ENCODE measurements around the gene MLLT10. TPM values are rescaled to one million over a fixed set of nuclear protein-coding genes. Genes with fewer than 3 reads are reported as not detected.

MLLT10 gene
- total and polyA plus RNA-seq, 12 donors, result 8.5 to 41.1 (median 24.6) TPM

DNA sequence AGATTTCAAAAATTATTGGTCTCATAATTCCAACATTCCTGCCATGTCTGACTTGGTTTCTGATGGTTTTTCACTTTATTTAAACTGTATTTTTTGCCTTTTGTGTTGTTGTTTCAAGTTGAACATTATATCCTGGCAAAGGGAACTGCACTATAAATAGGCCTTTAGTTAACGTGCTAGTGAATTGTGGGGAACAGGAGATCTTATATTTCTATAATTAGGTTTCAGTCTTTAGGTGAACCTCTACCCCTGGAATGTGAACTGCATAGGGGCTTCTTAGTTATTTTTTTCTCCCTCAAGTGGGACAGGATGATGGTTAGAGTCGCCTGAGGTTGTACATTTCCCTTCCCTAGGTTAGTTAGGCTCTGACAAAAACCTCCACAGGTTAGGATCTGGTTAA, 128.6 kb downstream of the MLLT10 start:
- TF ChIP-seq CTCF (IDR thresholded peaks at IDR 0.05), result no peak
- H3K27ac ChIP-seq, result peak overlapping the region in 3 of 10 donors; percentile 37 to 63 (median 41)
- H3K27me3 ChIP-seq, result no peaks in the 10 kb centered on the region
- peaks cover 0 to 46% (median 25%) of the 10 kb centered on the region in 9 donors for H3K4me1 ChIP-seq
- ATAC-seq (peak in 2 of 8 donors; percentile 56 to 62), DNase-seq (no peak)
- H3K36me3 ChIP-seq, result peaks cover 0 to 6% (median 0%) of the 10 kb centered on the region in 9 donors
- WGBS, 2 donors, result 33 to 42% methylated on average over 2 of the region's 2 CpGs
- intact Hi-C loops (cut with DNase I), result no loop called here
- no peaks in the 10 kb centered on the region for H3K9me3 ChIP-seq
- H3K4me3 ChIP-seq, result no peak overlapping the region

DNA sequence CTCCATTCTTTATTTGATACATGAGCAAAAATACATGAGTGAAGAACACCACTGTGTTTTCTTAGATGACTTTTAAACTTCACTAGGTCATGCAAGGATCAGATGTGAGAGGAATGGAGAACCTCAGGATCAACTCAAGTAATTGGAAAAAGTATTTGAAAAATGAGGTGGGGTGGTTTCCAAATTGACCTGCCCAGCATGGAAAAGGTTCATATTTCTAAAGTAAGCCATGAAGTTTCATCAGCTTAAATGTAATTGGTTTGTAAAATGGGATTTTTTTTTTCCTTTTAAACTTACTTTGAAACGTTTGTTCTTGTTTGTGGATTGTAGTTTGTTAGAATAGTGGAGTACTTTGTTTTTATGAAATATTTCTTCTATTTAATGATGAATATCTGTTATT, 134.8 kb downstream of the MLLT10 start:
- ATAC-seq (no peak), DNase-seq (no peak)
- Histone ChIP-seq H3K4me1 (peaks cover 0 to 31% (median 8%) of the 10 kb centered on the region in 9 donors), H3K4me3 (no peak overlapping the region), H3K27ac (no peak overlapping the region), H3K27me3 (no peaks in the 10 kb centered on the region), H3K9me3 (no peaks in the 10 kb centered on the region), H3K36me3 (peaks cover 0 to 30% (median 6%) of the 10 kb centered on the region in 9 donors)
- intact Hi-C loops (cut with DNase I), result no loop called here
- TF ChIP-seq CTCF (IDR thresholded peaks at IDR 0.05), result no peak
- 74 to 83% methylated on average over 1 of the region's 1 CpG for WGBS, 2 donors

DNA sequence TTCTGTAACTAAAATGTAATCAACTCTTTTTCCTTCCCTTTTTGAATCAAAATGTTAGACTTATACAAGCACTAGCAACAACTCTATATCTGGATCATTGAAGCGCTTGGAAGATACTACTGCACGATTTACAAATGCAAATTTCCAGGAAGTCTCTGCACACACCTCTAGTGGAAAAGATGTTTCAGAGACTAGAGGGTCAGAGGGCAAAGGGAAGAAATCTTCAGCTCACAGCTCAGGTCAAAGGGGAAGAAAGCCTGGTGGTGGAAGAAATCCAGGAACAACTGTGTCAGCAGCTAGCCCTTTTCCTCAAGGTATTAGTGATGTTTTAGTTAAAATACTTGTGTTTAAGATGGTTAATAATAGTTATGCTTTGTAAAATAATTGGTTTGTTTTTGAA, 136.4 kb downstream of the MLLT10 start:
- no peak for TF ChIP-seq CTCF (IDR thresholded peaks at IDR 0.05)
- WGBS, 2 donors, result 61 to 66% methylated on average over 2 of the region's 2 CpGs
- Histone ChIP-seq H3K27me3 (no peaks in the 10 kb centered on the region), H3K9me3 (no peaks in the 10 kb centered on the region), H3K4me1 (peaks cover 0 to 31% (median 8%) of the 10 kb centered on the region in 9 donors), H3K27ac (no peak overlapping the region), H3K4me3 (no peak overlapping the region), H3K36me3 (peaks cover 0 to 33% (median 10%) of the 10 kb centered on the region in 9 donors)
- no peak for DNase-seq
- no peak for ATAC-seq
- intact Hi-C loops (cut with DNase I), result loop anchor here in 2 of 10 donors (5.0 to 10.0 kb wide), 2 partner anchors 173 to 176 kb away; no protein-coding TSS in a partner anchor

- no peak for TF ChIP-seq CTCF (IDR thresholded peaks at IDR 0.05)
- H3K9me3 ChIP-seq, result no peaks in the 10 kb centered on the region
- 74 to 82% methylated on average over 2 of the region's 2 CpGs for WGBS, 2 donors
- DNase-seq (no peak), ATAC-seq (no peak)
- H3K4me1 ChIP-seq, result peaks cover 0 to 18% (median 5%) of the 10 kb centered on the region in 9 donors
- no peaks in the 10 kb centered on the region for H3K27me3 ChIP-seq
- no peak overlapping the region for H3K27ac ChIP-seq
- no peak overlapping the region for H3K4me3 ChIP-seq
- H3K36me3 ChIP-seq, result peaks cover 0 to 28% (median 10%) of the 10 kb centered on the region in 9 donors
- intact Hi-C loops (cut with DNase I), result loop anchor here in 2 of 10 donors (5.0 to 10.0 kb wide), 2 partner anchors 176 to 179 kb away; no protein-coding TSS in a partner anchor
Observed at GRCh38 chr10:21673668-21674067, 139.6 kb downstream of the MLLT10 start.

Data from heart right ventricle (tissue), 16 donors.